Midbrain (tissue), 1 donor: ENCODE data around the gene ZGLP1.

ENCODE experiments used
- DNase-seq: peaks from one replicate; lab custom pipeline; 2025; lab: John Stamatoyannopoulos, UW

ZGLP1 gene

GRCh38 chr19:10277795-10278589 lies 31.6 kb downstream of the ZGLP1 start:
- DNase-seq = no peak

DNA sequence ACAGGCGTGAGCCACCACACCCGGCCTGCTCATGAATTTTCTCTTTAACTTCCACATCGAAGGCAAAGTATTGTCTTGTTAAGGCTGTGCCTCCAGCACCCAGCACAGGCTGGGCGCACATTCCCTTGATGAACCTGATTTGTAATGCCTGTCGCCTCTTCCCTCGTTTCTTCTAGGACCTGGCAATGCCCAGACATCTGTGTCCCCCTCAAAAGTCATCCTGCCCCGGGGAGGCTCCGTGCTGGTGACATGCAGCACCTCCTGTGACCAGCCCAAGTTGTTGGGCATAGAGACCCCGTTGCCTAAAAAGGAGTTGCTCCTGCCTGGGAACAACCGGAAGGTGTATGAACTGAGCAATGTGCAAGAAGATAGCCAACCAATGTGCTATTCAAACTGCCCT lies 35.0 kb downstream of the ZGLP1 start:
- DNase-seq = no peak

- DNase-seq = no peak
Observed at GRCh38 chr19:10271543-10272086, 38.0 kb downstream of the ZGLP1 start.

DNA sequence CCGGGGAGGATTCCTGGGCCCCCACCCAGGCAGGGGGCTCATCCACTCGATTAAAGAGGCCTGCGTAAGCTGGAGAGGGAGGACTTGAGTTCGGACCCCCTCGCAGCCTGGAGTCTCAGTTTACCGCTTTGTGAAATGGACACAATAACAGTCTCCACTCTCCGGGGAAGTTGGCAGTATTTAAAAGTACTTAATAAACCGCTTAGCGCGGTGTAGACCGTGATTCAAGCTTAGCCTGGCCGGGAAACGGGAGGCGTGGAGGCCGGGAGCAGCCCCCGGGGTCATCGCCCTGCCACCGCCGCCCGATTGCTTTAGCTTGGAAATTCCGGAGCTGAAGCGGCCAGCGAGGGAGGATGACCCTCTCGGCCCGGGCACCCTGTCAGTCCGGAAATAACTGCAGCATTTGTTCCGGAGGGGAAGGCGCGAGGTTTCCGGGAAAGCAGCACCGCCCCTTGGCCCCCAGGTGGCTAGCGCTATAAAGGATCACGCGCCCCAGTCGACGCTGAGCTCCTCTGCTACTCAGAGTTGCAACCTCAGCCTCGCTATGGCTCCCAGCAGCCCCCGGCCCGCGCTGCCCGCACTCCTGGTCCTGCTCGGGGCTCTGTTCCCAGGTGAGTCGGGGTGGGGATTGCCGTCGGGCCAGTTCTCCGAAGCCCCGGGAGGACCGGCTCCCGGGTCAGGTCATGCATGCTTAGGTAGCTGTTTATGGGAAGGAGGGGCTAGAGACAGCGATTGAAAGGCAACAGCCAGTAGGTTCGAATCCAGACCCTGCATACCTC lies 38.8 kb downstream of the ZGLP1 start, which contains the start of gene ICAM1:
Gene ICAM1, plus strand, starts transcription at position 505 of the 779 bp plus-strand sequence. Its CDS starts 40 bp downstream, at position 545.
- no peak for DNase-seq

- DNase-seq = no peak
Observed at GRCh38 chr19:10270180-10270615, 39.4 kb downstream of the ZGLP1 start.

DNA sequence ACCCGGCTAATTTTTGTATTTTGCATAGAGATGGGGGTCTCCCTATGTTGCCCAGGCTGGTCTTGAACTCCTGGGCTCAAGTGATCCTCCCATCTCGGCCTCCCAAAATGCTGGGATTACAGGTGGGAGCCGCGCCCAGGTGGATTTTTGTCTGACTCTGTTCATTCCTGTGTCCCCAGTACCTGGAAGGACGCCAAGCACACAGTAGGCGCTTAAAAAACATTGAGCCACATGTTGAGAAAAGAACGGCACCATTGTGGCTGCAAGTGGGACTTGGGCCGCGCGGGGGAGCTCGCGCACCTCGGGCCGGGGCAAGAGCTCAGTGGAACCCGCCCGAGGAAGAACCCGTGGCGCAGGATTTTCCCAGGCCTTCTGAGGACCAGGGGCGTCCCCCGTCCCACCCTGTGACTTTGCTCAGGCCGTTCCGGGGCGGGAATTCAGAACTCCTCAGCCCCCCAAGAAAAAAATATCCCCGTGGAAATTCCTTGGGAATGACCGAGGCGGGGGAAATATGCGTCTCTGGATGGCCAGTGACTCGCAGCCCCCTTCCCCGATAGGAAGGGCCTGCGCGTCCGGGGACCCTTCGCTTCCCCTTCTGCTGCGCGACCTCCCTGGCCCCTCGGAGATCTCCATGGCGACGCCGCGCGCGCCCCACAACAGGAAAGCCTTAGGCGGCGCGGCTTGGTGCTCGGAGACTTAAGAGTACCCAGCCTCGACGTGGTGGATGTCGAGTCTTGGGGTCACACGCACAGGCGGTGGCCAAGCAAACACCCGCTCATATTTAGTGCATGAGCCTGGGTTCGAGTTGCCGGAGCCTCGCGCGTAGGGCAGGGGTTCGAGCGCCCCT lies 40.1 kb downstream of the ZGLP1 start:
- peak; percentile 67 for DNase-seq

- no peak for DNase-seq
Observed at GRCh38 chr19:10268071-10268470, 41.5 kb downstream of the ZGLP1 start.

DNA sequence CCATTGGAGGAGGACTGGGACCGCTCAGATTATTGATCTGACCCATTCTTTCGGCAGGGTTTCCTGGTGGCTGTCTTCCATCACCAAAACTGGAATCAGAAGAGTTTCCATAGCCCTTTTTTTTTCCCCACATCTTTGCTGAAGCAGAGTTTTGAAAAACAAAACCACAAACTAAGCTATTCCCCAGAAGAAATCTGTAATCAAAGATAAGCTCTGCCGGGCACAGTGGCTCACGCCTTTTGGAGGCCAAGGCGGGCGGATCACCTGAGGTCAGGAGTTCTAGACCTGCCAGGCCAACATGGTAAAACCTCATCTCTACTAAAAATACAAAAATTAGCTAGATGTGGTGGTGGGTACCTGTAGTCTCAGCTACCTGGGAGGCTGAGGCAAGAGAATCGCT lies 42.9 kb downstream of the ZGLP1 start:
- no peak for DNase-seq

GRCh38 chr19:10262771-10263170 lies 46.8 kb downstream of the ZGLP1 start:
- no peak for DNase-seq

DNA sequence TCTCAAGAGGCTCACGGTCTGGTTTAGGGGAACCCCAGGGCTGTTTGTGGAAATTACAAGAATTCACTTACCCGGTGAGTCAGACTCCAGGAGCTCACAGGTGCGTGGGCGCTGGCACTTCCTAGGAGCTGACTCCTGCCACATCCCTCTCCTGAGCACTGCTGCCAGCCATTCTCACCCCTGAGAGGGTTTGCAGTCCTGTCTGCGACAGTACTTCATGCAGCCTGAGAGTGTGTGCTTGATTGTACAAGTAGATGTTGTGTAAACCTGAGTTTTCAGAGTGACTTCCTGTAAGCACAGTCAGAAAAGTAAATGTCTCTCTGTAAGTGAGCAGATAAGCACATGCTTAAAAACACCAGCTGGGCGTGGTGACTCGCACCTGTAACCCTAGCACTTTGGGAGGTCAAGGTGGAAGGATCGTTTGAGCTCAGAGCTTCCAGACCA lies 49.5 kb downstream of the ZGLP1 start:
- no peak for DNase-seq

DNA sequence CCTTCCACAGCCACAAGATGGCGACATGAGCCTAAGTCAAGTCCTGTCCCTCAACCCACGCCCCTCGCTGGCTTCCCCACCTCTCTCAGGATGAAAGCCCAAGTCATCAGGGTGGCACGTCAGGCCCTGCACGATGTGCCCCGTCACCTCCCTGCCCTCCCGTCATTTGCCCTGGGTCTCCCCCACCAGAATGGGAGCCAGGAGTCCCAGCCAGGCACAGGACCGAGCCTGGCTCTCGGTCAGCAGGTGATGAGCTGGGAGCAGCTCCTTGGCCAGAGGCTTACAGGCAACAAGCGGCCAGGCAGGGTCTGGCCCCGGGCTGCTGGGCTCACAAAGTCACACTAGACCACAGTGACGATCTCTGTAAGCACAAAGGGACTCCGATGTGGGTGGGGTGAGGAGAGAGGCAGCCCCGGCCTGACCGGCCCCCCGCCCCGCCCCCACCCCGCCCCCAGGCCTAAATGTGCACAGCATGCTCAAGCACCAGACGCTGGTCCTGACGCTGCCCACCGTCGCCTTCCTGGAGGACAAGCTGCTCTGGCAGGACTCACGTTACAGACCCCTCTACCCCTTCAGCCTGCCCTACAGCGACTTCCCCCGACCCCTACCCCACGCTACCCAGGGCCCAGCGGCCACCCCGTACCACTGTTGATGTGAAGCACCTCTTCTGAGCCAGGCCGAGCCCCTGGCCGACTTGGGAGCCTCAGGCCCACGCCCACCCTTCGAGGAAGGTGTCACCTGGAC lies 50.3 kb downstream of the ZGLP1 start:
- DNase-seq = peak; percentile 45

- DNase-seq = no peak
Observed at GRCh38 chr19:10258080-10258710, 51.4 kb downstream of the ZGLP1 start.

GRCh38 chr19:10256970-10257615 lies 52.5 kb downstream of the ZGLP1 start:
- DNase-seq = no peak

DNA sequence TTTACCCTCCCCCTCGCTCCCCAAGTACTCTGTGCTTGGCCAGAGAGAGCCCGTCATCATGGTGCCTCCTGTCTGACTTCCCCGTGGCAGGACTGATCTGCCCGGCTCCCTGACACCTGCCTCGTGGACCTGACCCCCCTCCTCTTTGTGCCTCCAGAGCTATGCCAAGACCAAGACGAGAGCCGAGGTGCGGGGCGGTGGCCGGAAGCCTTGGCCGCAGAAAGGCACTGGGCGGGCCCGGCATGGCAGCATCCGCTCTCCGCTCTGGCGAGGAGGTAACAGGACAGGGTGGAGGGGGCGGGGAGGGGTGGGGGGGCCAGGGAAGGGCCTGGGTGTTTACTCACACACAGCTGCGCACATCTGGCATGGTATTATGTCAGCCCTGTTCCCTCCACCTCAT lies 53.1 kb downstream of the ZGLP1 start:
- no peak for DNase-seq

DNA sequence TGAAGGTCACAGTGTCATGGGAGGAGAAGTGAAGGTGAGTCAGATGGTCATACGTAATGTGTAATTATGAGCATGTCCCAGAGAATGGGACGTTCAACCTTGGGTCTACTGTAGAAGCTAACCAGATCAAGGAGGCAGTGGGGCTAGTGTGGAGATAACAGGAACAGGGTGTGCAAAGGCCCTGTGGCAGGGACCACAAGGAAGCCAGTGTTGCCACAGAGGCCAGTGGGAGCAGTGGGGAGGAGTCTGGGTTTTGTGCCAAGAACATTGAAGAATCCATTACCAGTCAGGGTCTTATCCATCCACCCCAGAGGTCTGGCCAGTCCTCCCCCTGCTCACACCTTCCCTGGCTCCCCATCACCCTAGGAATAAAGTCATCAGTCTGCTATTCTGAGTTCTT lies 54.3 kb downstream of the ZGLP1 start:
- no peak for DNase-seq
